ENCODE measurements around the gene CLEC7A. TPM values are rescaled to one million over a fixed set of nuclear protein-coding genes. Genes with fewer than 3 reads are reported as not detected.

Gene CLEC7A
- total RNA-seq, 1 donor from 2014 or later, result 6.0 TPM

DNA sequence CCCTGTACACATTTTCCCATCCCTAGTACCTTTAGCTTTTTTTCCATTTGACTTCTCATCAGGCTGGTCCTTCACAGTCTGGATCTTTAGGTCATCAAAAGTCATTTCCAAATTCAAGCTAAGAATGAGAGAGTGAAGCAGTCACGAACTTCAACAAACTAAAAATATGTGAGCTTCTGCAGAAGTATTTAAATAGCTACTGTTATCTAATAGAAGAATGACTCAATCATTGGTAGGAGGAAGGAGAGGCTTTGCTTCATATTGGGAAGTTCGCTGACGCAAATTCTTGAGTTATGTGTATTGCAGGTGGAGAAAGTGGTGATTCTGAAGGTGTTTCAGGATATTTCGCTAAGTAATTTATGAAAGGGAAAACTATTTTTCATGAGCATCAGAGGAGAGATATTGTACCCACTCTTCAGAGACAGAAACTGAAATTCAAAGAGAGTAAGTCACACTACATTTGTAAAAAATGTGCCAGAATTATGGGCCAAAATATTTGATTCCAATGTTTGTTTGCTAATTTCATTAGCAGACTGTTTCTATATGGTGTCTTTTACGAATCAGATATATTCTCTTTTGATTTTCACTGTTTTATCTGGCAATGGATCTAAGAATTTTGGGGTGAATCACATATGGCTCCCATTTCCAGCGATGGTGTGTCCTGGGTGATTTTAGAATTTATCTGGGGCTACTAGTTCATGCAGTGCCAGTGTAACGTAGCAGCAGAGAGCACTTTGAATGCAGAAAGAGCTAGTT lies 42.2 kb upstream of the CLEC7A start, which contains the start of gene OLR1:
OLR1 (minus strand) TSS at position 160 of the 756 bp plus-strand sequence; CDS start at position 105, 55 bp downstream.
- Histone ChIP-seq H3K4me1 (no peaks in the 10 kb centered on the region), H3K36me3 (no peaks in the 10 kb centered on the region), H3K4me3 (no peak within 1 kb of the TSS), H3K27me3 (no peaks in the 10 kb centered on the region), H3K27ac (no peak within 1 kb of the TSS), H3K9me3 (no peaks in the 10 kb centered on the region)
- DNase-seq (ENCODE audit: low spot score in 2 of 2), result no peak
- intact Hi-C loops (cut with DNase I), result no loop called here
- TF ChIP-seq, protein P1, sequence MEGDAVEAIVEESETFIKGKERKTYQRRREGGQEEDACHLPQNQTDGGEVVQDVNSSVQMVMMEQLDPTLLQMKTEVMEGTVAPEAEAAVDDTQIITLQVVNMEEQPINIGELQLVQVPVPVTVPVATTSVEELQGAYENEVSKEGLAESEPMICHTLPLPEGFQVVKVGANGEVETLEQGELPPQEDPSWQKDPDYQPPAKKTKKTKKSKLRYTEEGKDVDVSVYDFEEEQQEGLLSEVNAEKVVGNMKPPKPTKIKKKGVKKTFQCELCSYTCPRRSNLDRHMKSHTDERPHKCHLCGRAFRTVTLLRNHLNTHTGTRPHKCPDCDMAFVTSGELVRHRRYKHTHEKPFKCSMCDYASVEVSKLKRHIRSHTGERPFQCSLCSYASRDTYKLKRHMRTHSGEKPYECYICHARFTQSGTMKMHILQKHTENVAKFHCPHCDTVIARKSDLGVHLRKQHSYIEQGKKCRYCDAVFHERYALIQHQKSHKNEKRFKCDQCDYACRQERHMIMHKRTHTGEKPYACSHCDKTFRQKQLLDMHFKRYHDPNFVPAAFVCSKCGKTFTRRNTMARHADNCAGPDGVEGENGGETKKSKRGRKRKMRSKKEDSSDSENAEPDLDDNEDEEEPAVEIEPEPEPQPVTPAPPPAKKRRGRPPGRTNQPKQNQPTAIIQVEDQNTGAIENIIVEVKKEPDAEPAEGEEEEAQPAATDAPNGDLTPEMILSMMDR (IDR thresholded peaks at IDR 0.05), result no peak

DNA sequence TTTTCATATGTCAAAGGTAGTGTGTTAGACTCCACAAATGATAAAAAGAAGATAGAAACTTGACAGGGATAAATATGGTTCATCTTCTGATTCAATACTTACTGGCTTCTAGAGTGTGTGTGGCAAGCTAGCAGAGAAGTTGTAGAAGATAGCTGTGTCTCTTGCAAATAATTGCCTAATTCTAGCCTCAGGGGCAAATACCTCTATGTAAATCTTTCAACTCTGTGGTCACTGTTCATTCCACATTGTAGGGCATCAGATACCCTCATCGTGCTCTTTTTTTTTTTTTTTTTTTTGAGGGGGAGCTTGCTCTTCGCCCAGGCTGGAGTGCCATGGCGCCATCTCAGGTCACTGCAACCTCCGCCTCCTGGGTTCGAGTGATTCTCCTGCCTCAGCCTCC lies 40.2 kb upstream of the CLEC7A start:
- no peaks in the 10 kb centered on the region for H3K27me3 ChIP-seq
- H3K9me3 ChIP-seq, result no peaks in the 10 kb centered on the region
- TF ChIP-seq, protein P1 (IDR thresholded peaks at IDR 0.05), result no peak
- intact Hi-C loops (cut with DNase I), result no loop called here
- no peaks in the 10 kb centered on the region for H3K36me3 ChIP-seq
- DNase-seq (ENCODE audit: low spot score in 2 of 2), result no peak
- no peak overlapping the region for H3K27ac ChIP-seq
- H3K4me3 ChIP-seq, result no peak overlapping the region
- H3K4me1 ChIP-seq, result no peaks in the 10 kb centered on the region

DNA sequence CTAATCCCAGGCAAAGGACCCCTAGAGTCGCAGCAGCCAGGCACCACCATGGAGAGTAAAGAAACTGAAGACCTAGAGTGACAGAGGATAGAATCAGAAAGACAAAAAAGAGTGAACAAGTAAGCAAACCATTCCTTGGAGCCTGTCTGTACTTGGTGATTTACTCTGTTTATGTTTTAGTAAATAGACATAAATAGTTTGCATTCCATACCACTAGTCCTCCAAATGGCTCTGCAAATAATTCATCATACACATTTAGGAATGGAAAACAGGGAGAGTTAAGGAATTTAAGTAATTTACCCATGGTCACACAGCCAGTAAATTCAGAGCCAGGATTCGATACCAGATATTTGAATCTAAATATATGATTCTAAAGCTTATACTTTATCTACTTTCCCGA lies 39.1 kb upstream of the CLEC7A start:
- intact Hi-C loops (cut with DNase I), result no loop called here
- Histone ChIP-seq H3K27ac (no peak overlapping the region), H3K4me3 (no peak overlapping the region), H3K27me3 (no peaks in the 10 kb centered on the region), H3K36me3 (no peaks in the 10 kb centered on the region), H3K9me3 (no peaks in the 10 kb centered on the region), H3K4me1 (no peaks in the 10 kb centered on the region)
- TF ChIP-seq, protein P1 (IDR thresholded peaks at IDR 0.05), result no peak
- no peak for DNase-seq (ENCODE audit: low spot score in 2 of 2)

DNA sequence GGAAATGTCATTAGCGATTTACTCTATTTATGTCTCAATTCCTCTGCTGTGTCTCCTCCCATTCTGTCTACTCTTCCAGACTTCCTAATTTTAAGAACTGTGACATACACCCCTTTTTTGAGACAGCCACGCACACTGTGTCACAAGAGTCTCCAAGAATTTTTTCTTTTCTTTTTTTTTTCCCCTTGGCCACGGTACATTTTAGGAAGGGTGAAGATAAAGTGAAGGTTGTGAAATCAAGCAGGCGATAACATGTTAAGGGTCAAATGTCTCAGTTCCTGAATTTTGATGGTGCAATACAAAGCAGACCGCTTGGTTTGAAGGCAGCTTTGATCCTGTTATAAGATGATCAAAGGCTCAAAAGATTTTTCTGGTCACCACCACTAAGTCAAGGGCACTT lies 37.6 kb upstream of the CLEC7A start:
- TF ChIP-seq, protein P1 (IDR thresholded peaks at IDR 0.05), result no peak

DNA sequence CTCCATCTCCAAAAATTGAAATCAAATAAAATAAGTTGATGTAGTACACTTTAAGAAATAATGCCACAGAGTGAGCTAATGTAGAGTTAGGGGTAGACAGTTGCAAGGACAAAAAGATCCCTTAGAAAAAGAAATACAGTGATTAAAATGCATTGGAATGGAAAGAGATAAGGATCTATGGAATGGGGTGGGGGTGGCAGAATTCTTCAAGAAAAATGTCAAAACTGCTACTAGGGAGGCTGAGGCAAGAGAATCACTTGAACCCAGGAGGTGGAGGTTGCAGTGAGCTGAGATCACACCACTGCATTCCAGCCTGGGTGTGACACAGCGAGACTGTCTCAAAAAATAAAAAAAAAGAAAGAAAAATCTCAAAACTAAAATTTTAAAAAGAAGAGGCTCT lies 35.4 kb upstream of the CLEC7A start:
- H3K27ac ChIP-seq, result no peak overlapping the region
- H3K4me1 ChIP-seq, result no peaks in the 10 kb centered on the region
- intact Hi-C loops (cut with DNase I), result no loop called here

More for the DNA sequence above, 37.6 kb upstream of the CLEC7A start:
- intact Hi-C loops (cut with DNase I), result no loop called here
- H3K36me3 ChIP-seq, result no peaks in the 10 kb centered on the region
- H3K27ac ChIP-seq, result no peak overlapping the region
- no peaks in the 10 kb centered on the region for H3K27me3 ChIP-seq
- H3K9me3 ChIP-seq, result no peaks in the 10 kb centered on the region
- H3K4me3 ChIP-seq, result no peak overlapping the region
- DNase-seq (ENCODE audit: low spot score in 2 of 2), result no peak
- no peaks in the 10 kb centered on the region for H3K4me1 ChIP-seq

More for the DNA sequence above, 35.4 kb upstream of the CLEC7A start:
- no peaks in the 10 kb centered on the region for H3K27me3 ChIP-seq
- H3K36me3 ChIP-seq, result no peaks in the 10 kb centered on the region
- no peaks in the 10 kb centered on the region for H3K9me3 ChIP-seq
- no peak for DNase-seq (ENCODE audit: low spot score in 2 of 2)
- H3K4me3 ChIP-seq, result no peak overlapping the region
- TF ChIP-seq, protein P1 (IDR thresholded peaks at IDR 0.05), result no peak

All from ascending aorta (tissue), 2 donors.